ENCODE data around the gene HERPUD1. TPM values are rescaled to one million over a fixed set of nuclear protein-coding genes. Genes with fewer than 3 reads are reported as not detected.
"Not testable (repeated sequence)": the region's sequence is repeated elsewhere in the genome, so short reads cannot be mapped to it uniquely, and the experiment has no call there.

The HERPUD1 gene
- polyA plus RNA-seq, 2 of the 4 experiments (the other 2 are of a cell fraction): 65.8 to 140 TPM

DNA sequence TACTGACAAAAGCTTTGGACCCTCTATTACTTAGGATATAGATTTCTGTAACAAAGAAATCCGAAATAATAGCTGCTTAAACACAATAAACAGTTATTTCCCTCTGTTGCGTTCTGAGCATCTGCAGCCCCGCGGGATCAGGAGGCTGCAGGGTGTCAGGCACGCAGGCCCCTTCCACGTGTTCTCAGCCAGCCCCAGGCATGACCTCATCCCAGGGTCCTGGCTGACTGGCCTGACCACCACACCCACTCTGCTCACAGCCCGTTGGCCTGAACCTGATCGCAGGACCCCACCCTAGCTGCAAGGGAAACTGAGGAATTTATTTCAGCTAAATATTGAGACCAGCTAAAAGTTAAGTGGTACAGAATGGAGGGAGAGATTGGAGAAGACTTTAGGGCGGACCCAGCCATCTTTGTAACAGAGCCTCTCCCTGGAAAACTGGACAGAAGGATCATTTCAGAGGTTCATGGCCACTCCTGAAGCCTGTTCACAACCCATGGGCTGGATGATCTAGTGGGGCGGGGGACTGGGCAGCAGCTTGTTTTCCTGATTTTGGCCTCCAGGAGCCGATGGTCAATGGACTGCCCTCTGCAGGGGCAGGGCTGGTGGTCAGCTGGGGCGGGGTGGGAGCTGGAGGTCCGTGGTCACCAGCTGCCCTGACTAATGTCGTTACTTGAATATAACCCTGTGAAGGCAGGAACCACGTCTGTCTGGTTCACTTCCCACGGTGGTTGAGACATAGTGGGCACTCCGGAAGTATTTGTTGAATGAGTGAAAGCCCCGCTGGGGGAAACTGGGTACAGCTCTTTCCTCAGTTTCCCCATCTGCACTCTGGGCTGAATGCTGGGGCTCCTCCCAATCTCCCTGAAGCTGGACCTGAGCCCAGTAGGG, 40.7 kb downstream of the HERPUD1 start:
- TF ChIP-seq, protein P1, sequence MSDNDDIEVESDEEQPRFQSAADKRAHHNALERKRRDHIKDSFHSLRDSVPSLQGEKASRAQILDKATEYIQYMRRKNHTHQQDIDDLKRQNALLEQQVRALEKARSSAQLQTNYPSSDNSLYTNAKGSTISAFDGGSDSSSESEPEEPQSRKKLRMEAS (IDR thresholded peaks at IDR 0.05): no peak
- TF ChIP-seq RFX5 (IDR thresholded peaks at IDR 0.05): no peak
- 62% methylated on average over 17 of the region's 18 CpGs for WGBS (ENCODE audit: missing lambda C conversion rate)
- H3K9me3 ChIP-seq: no peaks in the 10 kb centered on the region
- DNase-seq (ENCODE audit: low read depth in 1 of 2, low spot score in 1 of 2): no peak
- FAIRE-seq: no peak
- ATAC-seq: no peak
- ChIA-PET POLR2A (no interaction called here), CTCF (interaction anchor here (1.0 to 1.5 kb wide), 6 partner anchors 9 to 112 kb away, joined by 3 to 8 read pairs (median 4); partner anchors contain the start of gene CETP)
- no peak overlapping the region for H3K27ac ChIP-seq
- H3K4me3 ChIP-seq: no peak overlapping the region
- no peak overlapping the region for H3K4me2 ChIP-seq
- H3K4me1 ChIP-seq: no peaks in the 10 kb centered on the region; the same call in 2 of the 3 replicates

DNA sequence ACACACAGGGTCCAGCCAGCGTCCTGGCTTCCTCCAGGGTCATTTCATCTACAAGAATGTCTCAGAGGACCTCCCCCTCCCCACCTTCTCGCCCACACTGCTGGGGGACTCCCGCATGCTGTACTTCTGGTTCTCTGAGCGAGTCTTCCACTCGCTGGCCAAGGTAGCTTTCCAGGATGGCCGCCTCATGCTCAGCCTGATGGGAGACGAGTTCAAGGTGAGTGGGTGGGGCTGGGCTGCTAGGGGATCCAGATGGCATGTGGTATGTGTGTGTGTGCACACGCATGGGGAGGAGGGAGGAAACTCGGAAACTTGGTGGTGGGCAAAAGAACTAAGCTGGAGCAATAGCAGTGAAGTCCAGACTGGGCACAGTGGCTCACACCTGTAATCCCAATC, 41.4 kb downstream of the HERPUD1 start:
- H3K4me2 ChIP-seq: no peak overlapping the region
- ChIA-PET CTCF (interaction anchor here (1.2 to 2.8 kb wide), 3 partner anchors 9 to 111 kb away, joined by 3 to 16 read pairs (median 8); no protein-coding TSS in a partner anchor), POLR2A (no interaction called here)
- H3K27ac ChIP-seq: no peak overlapping the region
- no peak for ATAC-seq
- DNase-seq (ENCODE audit: low read depth in 1 of 2, low spot score in 1 of 2): no peak
- FAIRE-seq: no peak
- H3K9me3 ChIP-seq: no peaks in the 10 kb centered on the region
- no peak overlapping the region for H3K4me3 ChIP-seq
- WGBS (ENCODE audit: missing lambda C conversion rate): 66% methylated on average over 9 of the region's 9 CpGs
- TF ChIP-seq REST (IDR thresholded peaks at IDR 0.05) (no peak), KDM1A (IDR thresholded peaks at IDR 0.05; ENCODE audit: low read depth) (no peak), PBX3 (IDR thresholded peaks at IDR 0.05) (no peak), SREBF2 (IDR thresholded peaks at IDR 0.05) (no peak)
- TF ChIP-seq, protein P1 (IDR thresholded peaks at IDR 0.05): no peak
- no peaks in the 10 kb centered on the region for H3K4me1 ChIP-seq

DNA sequence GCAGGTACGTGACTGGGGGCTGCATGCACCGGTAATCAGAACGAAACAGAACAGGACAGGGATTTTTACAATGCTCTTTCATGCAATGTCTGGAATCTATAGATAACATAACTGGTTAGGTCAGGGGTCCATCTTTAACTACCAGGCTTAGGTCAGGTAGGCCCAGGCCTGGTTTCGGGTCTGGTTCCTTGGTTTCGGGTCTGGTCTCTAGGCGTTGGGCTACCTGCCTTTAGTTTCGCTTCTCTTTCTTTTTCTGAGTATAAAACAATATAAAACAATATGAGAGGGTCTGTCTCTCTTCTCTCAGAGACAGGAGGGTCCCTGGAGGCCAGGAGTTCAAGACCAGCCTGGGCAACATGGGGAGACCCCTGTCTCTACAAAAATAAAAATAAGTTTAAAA, 42.0 kb downstream of the HERPUD1 start:
- CTCF ChIA-PET: interaction anchor here (1.2 to 2.8 kb wide), 2 partner anchors 9 to 111 kb away, joined by 3 to 16 read pairs; no protein-coding TSS in a partner anchor
- H3K27ac ChIP-seq; FAIRE-seq; H3K9me3 ChIP-seq; H3K4me3 ChIP-seq; H3K4me2 ChIP-seq; POLR2A ChIA-PET; H3K4me1 ChIP-seq; DNase-seq (ENCODE audit: low read depth in 1 of 2, low spot score in 1 of 2); ATAC-seq: not testable (repeated sequence)
- WGBS (ENCODE audit: missing lambda C conversion rate): 91% methylated on average over 7 of the region's 7 CpGs

GRCh38 chr16:56974549-56975300, 42.8 kb downstream of the HERPUD1 start:
- ATAC-seq (no peak), FAIRE-seq (no peak), DNase-seq (ENCODE audit: low read depth in 1 of 2, low spot score in 1 of 2) (no peak)
- Histone ChIP-seq H3K4me3 (no peak overlapping the region), H3K9me3 (no peaks in the 10 kb centered on the region), H3K4me2 (no peak overlapping the region), H3K4me1 (no peaks in the 10 kb centered on the region), H3K27ac (no peak overlapping the region)
- CTCF ChIA-PET: interaction anchor here (2.8 kb wide), 1 partner anchor 10 kb away, joined by 16 read pairs; no protein-coding TSS in a partner anchor
- POLR2A ChIA-PET: no interaction called here
- TF ChIP-seq RARB (CRISPR knock-in tag; IDR thresholded peaks at IDR 0.05) (no peak), RCOR1 (IDR thresholded peaks at IDR 0.05; ENCODE audit: low read depth, low read length) (no peak), HEYL (CRISPR knock-in tag; IDR thresholded peaks at IDR 0.05) (no peak), MYC (IDR thresholded peaks at IDR 0.05; ENCODE audit: borderline replicate concordance, low read length) (no peak), CHD4 (IDR thresholded peaks at IDR 0.05; ENCODE audit: borderline replicate concordance) (no peak), EP300 (IDR thresholded peaks at IDR 0.05) (no peak), HOXB5 (CRISPR knock-in tag; IDR thresholded peaks at IDR 0.05) (no peak)
- TF ChIP-seq, protein P1 (IDR thresholded peaks at IDR 0.05): no peak
- WGBS (ENCODE audit: missing lambda C conversion rate): 68% methylated on average over 9 of the region's 9 CpGs
